ENCODE measurements around the gene RBPJ.

RBPJ gene

GRCh38 chr4:26452565-26453531 lies 132.0 kb downstream of the RBPJ start:
- H3K4me3 ChIP-seq (ENCODE audit: low read length): no peak overlapping the region
- H3K4me1 ChIP-seq (ENCODE audit: control insufficient read depth, insufficient read depth, low read length): no peaks in the 10 kb centered on the region
- H3K9ac ChIP-seq (ENCODE audit: low read length): no peak overlapping the region
- no peaks in the 10 kb centered on the region for H3K36me3 ChIP-seq (ENCODE audit: control insufficient read depth, insufficient read depth, low read length, severe bottlenecking)
- no peaks in the 10 kb centered on the region for H3K9me3 ChIP-seq (ENCODE audit: control insufficient read depth, low read length)
- DNase-seq (ENCODE audit: low read depth): no peak
- H3K27me3 ChIP-seq (replicated peaks; ENCODE audit: control insufficient read depth, insufficient read depth, low read length): no peaks in the 10 kb centered on the region

GRCh38 chr4:26454961-26455360 lies 134.1 kb downstream of the RBPJ start:
- no peaks in the 10 kb centered on the region for H3K9me3 ChIP-seq (ENCODE audit: control insufficient read depth, low read length)
- no peak for DNase-seq (ENCODE audit: low read depth)

GRCh38 chr4:26455571-26455970 lies 134.8 kb downstream of the RBPJ start:
- no peaks in the 10 kb centered on the region for H3K9me3 ChIP-seq (ENCODE audit: control insufficient read depth, low read length)
- no peaks in the 10 kb centered on the region for H3K36me3 ChIP-seq (ENCODE audit: control insufficient read depth, insufficient read depth, low read length, severe bottlenecking)
- H3K4me3 ChIP-seq (ENCODE audit: low read length): no peak overlapping the region
- no peaks in the 10 kb centered on the region for H3K4me1 ChIP-seq (ENCODE audit: control insufficient read depth, insufficient read depth, low read length)
- no peak overlapping the region for H3K9ac ChIP-seq (ENCODE audit: low read length)
- H3K27me3 ChIP-seq (replicated peaks; ENCODE audit: control insufficient read depth, insufficient read depth, low read length): no peaks in the 10 kb centered on the region
- no peak for DNase-seq (ENCODE audit: low read depth)

More at GRCh38 chr4:26454961-26455360, 134.1 kb downstream of the RBPJ start:
- no peaks in the 10 kb centered on the region for H3K27me3 ChIP-seq (replicated peaks; ENCODE audit: control insufficient read depth, insufficient read depth, low read length)
- no peak overlapping the region for H3K4me3 ChIP-seq (ENCODE audit: low read length)
- no peaks in the 10 kb centered on the region for H3K36me3 ChIP-seq (ENCODE audit: control insufficient read depth, insufficient read depth, low read length, severe bottlenecking)
- H3K9ac ChIP-seq (ENCODE audit: low read length): no peak overlapping the region
- no peaks in the 10 kb centered on the region for H3K4me1 ChIP-seq (ENCODE audit: control insufficient read depth, insufficient read depth, low read length)

- Histone ChIP-seq H3K36me3 (ENCODE audit: control insufficient read depth, insufficient read depth, low read length, severe bottlenecking) (no peaks in the 10 kb centered on the region), H3K9ac (ENCODE audit: low read length) (no peak overlapping the region), H3K27me3 (replicated peaks; ENCODE audit: control insufficient read depth, insufficient read depth, low read length) (no peaks in the 10 kb centered on the region), H3K9me3 (ENCODE audit: control insufficient read depth, low read length) (no peaks in the 10 kb centered on the region), H3K4me1 (ENCODE audit: control insufficient read depth, insufficient read depth, low read length) (no peaks in the 10 kb centered on the region), H3K4me3 (ENCODE audit: low read length) (no peak overlapping the region)
- DNase-seq (ENCODE audit: low read depth): no peak
These were observed 136.6 kb downstream of the RBPJ start for GRCh38 chr4:26457412-26457811.

GRCh38 chr4:26458157-26458561 lies 137.3 kb downstream of the RBPJ start:
- Histone ChIP-seq H3K4me1 (ENCODE audit: control insufficient read depth, insufficient read depth, low read length) (no peaks in the 10 kb centered on the region), H3K27me3 (replicated peaks; ENCODE audit: control insufficient read depth, insufficient read depth, low read length) (no peaks in the 10 kb centered on the region), H3K9ac (ENCODE audit: low read length) (no peak overlapping the region), H3K36me3 (ENCODE audit: control insufficient read depth, insufficient read depth, low read length, severe bottlenecking) (no peaks in the 10 kb centered on the region), H3K4me3 (ENCODE audit: low read length) (no peak overlapping the region), H3K9me3 (ENCODE audit: control insufficient read depth, low read length) (no peaks in the 10 kb centered on the region)
- peak; percentile 20 for DNase-seq (ENCODE audit: low read depth)

GRCh38 chr4:26459054-26459755 lies 138.4 kb downstream of the RBPJ start:
- H3K27me3 ChIP-seq (replicated peaks; ENCODE audit: control insufficient read depth, insufficient read depth, low read length): no peaks in the 10 kb centered on the region
- H3K36me3 ChIP-seq (ENCODE audit: control insufficient read depth, insufficient read depth, low read length, severe bottlenecking): no peaks in the 10 kb centered on the region
- no peaks in the 10 kb centered on the region for H3K9me3 ChIP-seq (ENCODE audit: control insufficient read depth, low read length)
- peak overlapping the region; percentile 26 for H3K4me3 ChIP-seq (ENCODE audit: low read length)
- no peak overlapping the region for H3K9ac ChIP-seq (ENCODE audit: low read length)
- peak; percentile 79 for DNase-seq (ENCODE audit: low read depth)
- no peaks in the 10 kb centered on the region for H3K4me1 ChIP-seq (ENCODE audit: control insufficient read depth, insufficient read depth, low read length)

GRCh38 chr4:26459756-26460530 lies 139.1 kb downstream of the RBPJ start:
- Histone ChIP-seq H3K36me3 (ENCODE audit: control insufficient read depth, insufficient read depth, low read length, severe bottlenecking) (no peaks in the 10 kb centered on the region), H3K4me1 (ENCODE audit: control insufficient read depth, insufficient read depth, low read length) (no peaks in the 10 kb centered on the region), H3K27me3 (replicated peaks; ENCODE audit: control insufficient read depth, insufficient read depth, low read length) (no peaks in the 10 kb centered on the region), H3K9me3 (ENCODE audit: control insufficient read depth, low read length) (no peaks in the 10 kb centered on the region), H3K9ac (ENCODE audit: low read length) (no peak overlapping the region), H3K4me3 (ENCODE audit: low read length) (peak overlapping the region; percentile 26)
- DNase-seq (ENCODE audit: low read depth): peak; percentile 66

- H3K9ac ChIP-seq (ENCODE audit: low read length): no peak overlapping the region
- H3K36me3 ChIP-seq (ENCODE audit: control insufficient read depth, insufficient read depth, low read length, severe bottlenecking): no peaks in the 10 kb centered on the region
- H3K4me3 ChIP-seq (ENCODE audit: low read length): no peak overlapping the region
- no peak for DNase-seq (ENCODE audit: low read depth)
- no peaks in the 10 kb centered on the region for H3K9me3 ChIP-seq (ENCODE audit: control insufficient read depth, low read length)
- H3K4me1 ChIP-seq (ENCODE audit: control insufficient read depth, insufficient read depth, low read length): no peaks in the 10 kb centered on the region
- no peaks in the 10 kb centered on the region for H3K27me3 ChIP-seq (replicated peaks; ENCODE audit: control insufficient read depth, insufficient read depth, low read length)
These were observed 142.1 kb downstream of the RBPJ start for GRCh38 chr4:26462874-26463273.

- DNase-seq (ENCODE audit: low read depth): no peak
- H3K4me3 ChIP-seq (ENCODE audit: low read length): no peak overlapping the region
- no peaks in the 10 kb centered on the region for H3K9me3 ChIP-seq (ENCODE audit: control insufficient read depth, low read length)
- H3K4me1 ChIP-seq (ENCODE audit: control insufficient read depth, insufficient read depth, low read length): no peaks in the 10 kb centered on the region
- no peaks in the 10 kb centered on the region for H3K27me3 ChIP-seq (replicated peaks; ENCODE audit: control insufficient read depth, insufficient read depth, low read length)
- H3K36me3 ChIP-seq (ENCODE audit: control insufficient read depth, insufficient read depth, low read length, severe bottlenecking): no peaks in the 10 kb centered on the region
- H3K9ac ChIP-seq (ENCODE audit: low read length): no peak overlapping the region
These were observed 142.6 kb downstream of the RBPJ start for GRCh38 chr4:26463386-26463785.

GRCh38 chr4:26464420-26465095 lies 143.7 kb downstream of the RBPJ start:
- peaks cover 4% of the 10 kb centered on the region for H3K27me3 ChIP-seq (replicated peaks; ENCODE audit: control insufficient read depth, insufficient read depth, low read length)
- no peaks in the 10 kb centered on the region for H3K4me1 ChIP-seq (ENCODE audit: control insufficient read depth, insufficient read depth, low read length)
- H3K4me3 ChIP-seq (ENCODE audit: low read length): no peak overlapping the region
- no peak overlapping the region for H3K9ac ChIP-seq (ENCODE audit: low read length)
- DNase-seq (ENCODE audit: low read depth): no peak
- no peaks in the 10 kb centered on the region for H3K36me3 ChIP-seq (ENCODE audit: control insufficient read depth, insufficient read depth, low read length, severe bottlenecking)
- peaks cover 4% of the 10 kb centered on the region for H3K9me3 ChIP-seq (ENCODE audit: control insufficient read depth, low read length)

Data from adipocyte (in vitro differentiated cells).